T-cell (primary cell): ENCODE results near the gene PDIA2. TPM values are rescaled to one million over a fixed set of nuclear protein-coding genes. Genes with fewer than 3 reads are reported as not detected.
"Not testable (repeated sequence)": the region's sequence is repeated elsewhere in the genome, so short reads cannot be mapped to it uniquely, and the experiment has no call there.

ENCODE experiments used
- ATAC-seq, 4 experiments: fragments of 200-7000 bp in 3 of 4; fragments of 150-1000 bp in 1 of 4; cut with Tn5 transposase; replicated peaks in 1 of 4; 1 replicate in 3 of 4; 2 replicates in 1 of 4; pipeline ENCODE4 v1.10.0; 2021; ENCODE audit warnings: moderate library complexity in 3 of 4, mild to moderate bottlenecking in 2 of 4, moderate number of reproducible peaks in 1 of 4
- CTCF ChIA-PET, 2 donors: fragments of 300-600 bp; sonication (Branson Sonifier 250); formaldehyde crosslinking; loops; one replicate each; lab custom pipeline; 2022; ENCODE audit warnings: antibody characterized with exemption in 2 of 2; lab: Charles Lee
- POLR2A ChIA-PET, 2 donors: fragments of 300-600 bp; sonication (Branson Sonifier 250); formaldehyde crosslinking; loops; one replicate each; lab custom pipeline; 2022; ENCODE audit warnings: antibody characterized with exemption in 2 of 2; lab: Charles Lee
- DNase-seq, 35 experiments: peaks; one replicate each; pipeline versions ENCODE4 v3.0.0 to v3.0.0-alpha.2; 2013 to 2023
- H3K27ac ChIP-seq: one replicate; pipeline ENCODE4 v1.5.1; 2013; ENCODE audit warnings: low read length
- H3K27me3 ChIP-seq, 2 experiments: replicated peaks in 1 of 2; 1 replicate in 1 of 2; 2 replicates in 1 of 2; pipeline versions ENCODE4 v1.6.1 to v1.7.0; 2013; ENCODE audit warnings: low read length in 1 of 2, mixed read lengths in 1 of 2; ENCODE audit not compliant: control insufficient read depth in 2 of 2, insufficient read depth in 2 of 2; ENCODE audit errors: extremely low read depth in 1 of 2
- H3K36me3 ChIP-seq, 2 donors: 1 replicate in 1 of 2; 2 replicates in 1 of 2; pipeline versions ENCODE4 v1.6.1 to v1.7.0; 2013; ENCODE audit warnings: low read length in 1 of 2; ENCODE audit not compliant: control insufficient read depth in 2 of 2, insufficient read depth in 1 of 2; ENCODE audit errors: extremely low read depth in 1 of 2
- H3K4me1 ChIP-seq, 2 experiments: 1 replicate in 1 of 2; 2 replicates in 1 of 2; pipeline versions ENCODE4 v1.6.1 to v1.7.0; 2013; ENCODE audit warnings: low read length in 2 of 2, mixed read lengths in 1 of 2; ENCODE audit not compliant: insufficient read depth in 2 of 2, control insufficient read depth in 1 of 2; ENCODE audit errors: extremely low read depth in 1 of 2
- H3K4me3 ChIP-seq, 2 donors: 1 replicate in 1 of 2; 2 replicates in 1 of 2; pipeline versions ENCODE4 v1.5.1 to v1.7.0; 2013; ENCODE audit warnings: mild to moderate bottlenecking in 2 of 2, low read length in 1 of 2, moderate library complexity in 1 of 2; ENCODE audit not compliant: control insufficient read depth in 1 of 2; ENCODE audit errors: extremely low read depth in 1 of 2
- H3K9me3 ChIP-seq: 2 replicates; pipeline ENCODE4 v1.7.0; 2013
- H3K27ac Mint-ChIP-seq, 2 donors: one replicate each; pipeline ENCODE4 v1.8.0; 2020 to 2021; ENCODE audit warnings: mild to moderate bottlenecking in 2 of 2, mixed read lengths in 2 of 2
- H3K27me3 Mint-ChIP-seq, 2 donors: one replicate each; pipeline ENCODE4 v1.8.0; 2021 to 2022; ENCODE audit warnings: mixed read lengths in 2 of 2
- H3K36me3 Mint-ChIP-seq: one replicate; pipeline ENCODE4 v1.8.0; 2021; ENCODE audit warnings: mixed read lengths
- H3K4me1 Mint-ChIP-seq, 3 donors: one replicate each; pipeline ENCODE4 v1.8.0; 2020 to 2022; ENCODE audit warnings: mixed read lengths in 3 of 3, mild to moderate bottlenecking in 1 of 3
- H3K4me3 Mint-ChIP-seq, 3 donors: one replicate each; pipeline ENCODE4 v1.8.0; 2020 to 2022; ENCODE audit warnings: mild to moderate bottlenecking in 3 of 3, mixed read lengths in 3 of 3, moderate library complexity in 3 of 3
- H3K9me3 Mint-ChIP-seq, 3 donors: one replicate each; pipeline ENCODE4 v1.8.0; 2020 to 2022; ENCODE audit warnings: mixed read lengths in 3 of 3
- WGBS: methylation state at CpG from one replicate; pipeline ENCODE4 v1.1.5; 2013; ENCODE audit warnings: missing lambda C conversion rate; ENCODE audit not compliant: insufficient coverage; 5-methylcytosine and 5-hydroxymethylcytosine counted together
- total RNA-seq, 35 experiments: library from RNA in 6 of 35; stranded (reverse) in 6 of 35; fragments of 120-200 nt in 1 of 35; gene quantifications; one replicate each; pipeline versions ENCODE4 v1.2.1 to v1.2.4 and lab custom pipeline; 2013 to 2026

PDIA2 gene
- total RNA-seq, 5 donors from 2014 or later (not counting 1 experiment from before 2014, with no cell fraction given): 0.38 to 0.54 (median 0.53) TPM; not detected in 2

DNA sequence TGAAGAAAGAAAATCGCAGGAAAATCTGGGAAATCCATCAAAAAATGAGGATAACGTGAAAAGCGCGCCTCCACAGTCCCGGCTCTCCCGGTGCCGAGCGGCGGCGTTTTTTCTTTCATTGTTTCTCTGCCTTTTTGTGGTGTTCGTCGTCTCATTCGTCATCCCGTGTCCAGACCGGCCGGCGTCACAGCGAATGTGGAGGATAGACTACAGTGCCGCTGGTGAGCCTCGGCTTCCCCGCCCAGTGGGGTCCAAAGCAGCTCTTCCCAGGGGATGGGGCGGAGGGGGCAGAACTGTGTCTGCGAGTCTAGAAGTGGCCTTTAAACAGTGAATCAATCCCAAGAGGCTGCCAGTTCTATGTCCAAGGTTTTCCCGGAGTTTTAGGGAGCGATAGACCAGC, 28.5 kb upstream of the PDIA2 start:
- 96% methylated on average over 20 of the region's 25 CpGs for WGBS
- Histone ChIP-seq H3K4me3 (no peak overlapping the region), H3K27me3 (no peaks in the 10 kb centered on the region), H3K27ac (no peak overlapping the region), H3K36me3 (peaks cover 8 to 21% of the 10 kb centered on the region in 2 donors), H3K9me3 (no peaks in the 10 kb centered on the region), H3K4me1 (peaks cover 12 to 28% of the 10 kb centered on the region in 2 experiments)
- Mint-ChIP-seq H3K27ac (peak overlapping the region in 1 of 2 donors; percentile 65), H3K36me3 (peaks cover 27% of the 10 kb centered on the region), H3K9me3 (no peaks in the 10 kb centered on the region), H3K27me3 (no peaks in the 10 kb centered on the region), H3K4me3 (peak overlapping the region in 1 of 3 donors; percentile 78), H3K4me1 (peaks cover 21 to 31% (median 23%) of the 10 kb centered on the region in 3 donors)
- ChIA-PET POLR2A (interaction anchor here in 1 of 2 donors (0.9 kb wide), 1 partner anchor 20 kb away, joined by 3 read pairs; the partner anchor contains the start of gene FAM234A), CTCF (no interaction called here)
- no peak for ATAC-seq
- DNase-seq: no peak

DNA sequence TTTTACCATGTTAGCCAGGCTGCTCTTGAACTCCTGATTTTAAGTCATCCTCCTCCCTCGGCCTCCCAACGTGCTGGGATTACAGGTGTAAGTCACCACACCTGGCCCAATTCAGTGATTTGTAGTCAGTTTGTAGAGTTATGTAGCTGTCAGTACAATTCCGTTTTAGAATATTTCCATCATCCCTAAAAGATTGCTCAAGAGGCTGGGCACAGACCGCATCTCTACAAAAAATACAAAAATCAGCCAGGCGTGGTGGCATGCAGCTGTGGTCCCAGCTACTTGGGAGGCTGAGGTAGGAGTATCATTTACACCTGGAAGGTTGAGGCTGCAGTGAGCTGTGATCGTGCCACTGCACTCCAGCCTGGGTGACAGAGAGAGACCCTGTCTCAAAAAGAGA, 27.8 kb upstream of the PDIA2 start:
- Histone ChIP-seq H3K27ac (no peak overlapping the region), H3K9me3 (no peaks in the 10 kb centered on the region), H3K27me3 (no peaks in the 10 kb centered on the region), H3K4me1 (peaks cover 12 to 28% of the 10 kb centered on the region in 2 experiments), H3K36me3 (peaks cover 8 to 26% of the 10 kb centered on the region in 2 donors), H3K4me3 (no peak overlapping the region)
- ChIA-PET CTCF (no interaction called here), POLR2A (interaction anchor here in 1 of 2 donors (0.9 kb wide), 1 partner anchor 20 kb away, joined by 3 read pairs; the partner anchor contains the start of gene FAM234A)
- H3K36me3 Mint-ChIP-seq: peaks cover 26% of the 10 kb centered on the region
- DNase-seq (no peak), ATAC-seq (no peak)
- no peak overlapping the region for H3K27ac Mint-ChIP-seq
- no CpG with 5 or more reads among the region's 6 CpGs for WGBS
- peaks cover 21 to 31% (median 23%) of the 10 kb centered on the region in 3 donors for H3K4me1 Mint-ChIP-seq
- H3K27me3 Mint-ChIP-seq: no peaks in the 10 kb centered on the region
- no peaks in the 10 kb centered on the region for H3K9me3 Mint-ChIP-seq
- no peak overlapping the region for H3K4me3 Mint-ChIP-seq

DNA sequence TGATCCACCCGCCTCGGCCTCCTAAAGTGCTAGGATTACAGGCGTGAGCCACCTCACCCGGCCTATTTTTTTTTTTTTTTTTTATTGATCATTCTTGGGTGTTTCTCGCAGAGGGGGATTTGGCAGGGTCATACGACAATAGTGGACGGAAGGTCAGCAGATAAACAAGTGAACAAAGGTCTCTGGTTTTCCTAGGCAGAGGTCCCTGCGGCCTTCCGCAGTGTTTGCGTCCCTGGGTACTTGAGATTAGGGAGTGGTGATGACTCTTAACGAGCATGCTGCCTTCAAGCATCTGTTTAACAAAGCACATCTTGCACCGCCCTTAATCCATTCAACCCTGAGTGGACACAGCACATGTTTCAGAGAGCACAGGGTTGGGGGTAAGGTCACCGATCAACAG, 24.9 kb upstream of the PDIA2 start:
- DNase-seq, CTCF ChIA-PET, H3K9me3 ChIP-seq, H3K27me3 Mint-ChIP-seq, H3K9me3 Mint-ChIP-seq, H3K4me3 ChIP-seq, H3K27ac ChIP-seq, H3K4me3 Mint-ChIP-seq, ATAC-seq, POLR2A ChIA-PET, H3K27ac Mint-ChIP-seq, H3K27me3 ChIP-seq: not testable (repeated sequence)
- H3K36me3 Mint-ChIP-seq: peaks cover 32% of the 10 kb centered on the region
- peaks cover 11 to 21% (median 14%) of the 10 kb centered on the region in 3 donors for H3K4me1 Mint-ChIP-seq
- Histone ChIP-seq H3K4me1 (peaks cover 4 to 15% of the 10 kb centered on the region in 2 experiments), H3K36me3 (peaks cover 25 to 46% of the 10 kb centered on the region in 2 donors)
- WGBS: no CpG with 5 or more reads among the region's 13 CpGs

DNA sequence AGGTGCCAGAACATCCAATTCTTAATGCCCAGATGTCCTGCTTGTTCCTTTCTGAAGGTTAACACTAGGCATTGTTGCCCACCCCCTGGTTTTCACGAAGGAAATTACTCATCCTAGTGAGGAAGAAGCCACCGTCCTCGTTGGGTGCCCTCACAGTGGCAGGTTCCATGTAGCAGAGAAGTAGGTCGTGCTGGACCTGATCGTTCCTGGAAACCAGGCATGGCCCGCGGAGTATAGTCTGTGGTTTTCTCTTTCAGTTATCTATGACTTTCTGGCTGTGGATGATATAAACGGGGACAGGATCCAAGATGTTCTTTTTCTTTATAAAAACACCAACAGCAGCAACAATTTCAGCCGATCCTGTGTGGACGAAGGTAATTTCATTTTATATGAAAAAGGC, 23.7 kb upstream of the PDIA2 start:
- Histone ChIP-seq H3K9me3 (no peaks in the 10 kb centered on the region), H3K4me3 (no peak overlapping the region), H3K4me1 (peaks cover 0 to 4% of the 10 kb centered on the region in 2 experiments), H3K27ac (no peak overlapping the region), H3K36me3 (peaks cover 28 to 56% of the 10 kb centered on the region in 2 donors), H3K27me3 (no peaks in the 10 kb centered on the region)
- ATAC-seq (no peak), DNase-seq (no peak)
- POLR2A ChIA-PET: no interaction called here
- Mint-ChIP-seq H3K4me3 (no peak overlapping the region), H3K4me1 (peaks cover 2 to 12% (median 5%) of the 10 kb centered on the region in 3 donors), H3K27me3 (no peaks in the 10 kb centered on the region), H3K36me3 (peaks cover 29% of the 10 kb centered on the region), H3K9me3 (no peaks in the 10 kb centered on the region), H3K27ac (no peak overlapping the region)
- 40% methylated on average over 1 of the region's 10 CpGs for WGBS
- CTCF ChIA-PET: no interaction called here

DNA sequence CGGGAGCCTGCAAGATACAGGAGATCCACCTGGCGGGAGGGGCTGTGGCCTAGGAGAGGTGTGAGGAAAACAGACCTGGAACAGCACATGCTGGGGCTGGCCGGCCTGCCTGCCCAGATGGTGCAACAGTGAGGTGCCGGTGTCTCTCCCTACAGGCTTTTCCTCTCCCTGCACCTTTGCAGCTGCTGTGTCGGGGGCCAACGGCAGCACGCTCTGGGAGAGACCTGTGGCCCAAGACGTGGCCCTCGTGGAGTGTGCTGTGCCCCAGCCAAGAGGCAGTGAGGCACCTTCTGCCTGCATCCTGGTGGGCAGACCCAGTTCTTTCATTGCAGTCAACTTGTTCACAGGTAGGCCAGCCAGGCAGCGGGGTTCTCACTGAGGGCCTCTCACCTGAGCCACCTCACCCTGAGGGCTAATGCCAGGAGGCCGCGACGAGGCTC, 23.1 kb upstream of the PDIA2 start:
- Histone ChIP-seq H3K4me1 (no peaks in the 10 kb centered on the region), H3K4me3 (no peak overlapping the region), H3K36me3 (peaks cover 27 to 57% of the 10 kb centered on the region in 2 donors), H3K27me3 (no peaks in the 10 kb centered on the region), H3K27ac (no peak overlapping the region), H3K9me3 (no peaks in the 10 kb centered on the region)
- Mint-ChIP-seq H3K4me3 (no peak overlapping the region), H3K9me3 (no peaks in the 10 kb centered on the region), H3K27me3 (no peaks in the 10 kb centered on the region), H3K36me3 (peaks cover 29% of the 10 kb centered on the region), H3K27ac (no peak overlapping the region), H3K4me1 (peaks cover 0 to 7% (median 4%) of the 10 kb centered on the region in 3 donors)
- WGBS: 88% methylated on average over 9 of the region's 13 CpGs
- ATAC-seq: no peak
- no peak for DNase-seq
- CTCF ChIA-PET: no interaction called here
- POLR2A ChIA-PET: no interaction called here

DNA sequence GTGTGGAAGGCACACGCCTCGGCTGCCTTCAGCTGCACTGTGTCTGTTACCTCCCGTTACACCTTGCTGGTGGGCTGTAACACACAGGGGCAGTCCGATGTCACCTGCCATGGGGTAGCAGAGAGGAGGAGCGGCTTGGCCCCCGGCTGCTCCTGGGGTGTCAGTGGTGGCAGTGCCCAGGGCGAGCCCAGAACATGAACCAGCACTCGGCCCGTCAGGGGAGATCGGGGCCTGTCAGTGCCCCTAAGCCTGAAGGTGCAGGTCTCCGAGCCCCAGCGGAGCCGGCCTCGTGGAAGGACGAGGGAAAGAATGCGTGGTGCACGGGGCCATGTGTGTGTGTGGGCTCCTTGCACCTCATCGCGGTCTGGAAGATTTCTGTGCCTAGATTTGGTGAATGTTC, 22.6 kb upstream of the PDIA2 start:
- no peaks in the 10 kb centered on the region for H3K9me3 ChIP-seq
- H3K4me3 Mint-ChIP-seq: no peak overlapping the region
- peaks cover 0 to under 1% of the 10 kb centered on the region in 2 experiments for H3K4me1 ChIP-seq
- H3K27ac ChIP-seq: no peak overlapping the region
- WGBS: 94% methylated on average over 19 of the region's 19 CpGs
- no peaks in the 10 kb centered on the region for H3K9me3 Mint-ChIP-seq
- ATAC-seq: no peak
- H3K27me3 Mint-ChIP-seq: no peaks in the 10 kb centered on the region
- no peak overlapping the region for H3K4me3 ChIP-seq
- H3K4me1 Mint-ChIP-seq: peaks cover 0 to 7% (median 4%) of the 10 kb centered on the region in 3 donors
- H3K36me3 ChIP-seq: peaks cover 26 to 57% of the 10 kb centered on the region in 2 donors
- H3K27ac Mint-ChIP-seq: no peak overlapping the region
- ChIA-PET POLR2A (no interaction called here), CTCF (no interaction called here)
- no peaks in the 10 kb centered on the region for H3K27me3 ChIP-seq
- peaks cover 26% of the 10 kb centered on the region for H3K36me3 Mint-ChIP-seq
- DNase-seq: no peak
